Thoracic aorta (tissue), 2 donors: ENCODE data around the gene KCNQ5. TPM values are rescaled to one million over a fixed set of nuclear protein-coding genes. Genes with fewer than 3 reads are reported as not detected.
A peak's percentile ranks its signal among the peaks of the same experiment; 100 is the strongest.

Experiments used
- ATAC-seq: fragments of 150-250 bp; one replicate; pipeline ENCODE4 v1.8.0; 2017; ENCODE audit warnings: low read depth; ENCODE audit not compliant: insufficient number of reproducible peaks, low FRiP score
- DNase-seq: peaks from one replicate; pipeline ENCODE4 v3.0.0-alpha.2; 2020; ENCODE audit warnings: low spot score
- H3K27ac ChIP-seq, 2 donors: fragments of 200-600 bp; sonication (generic); 1 replicate in 1 of 2; 2 replicates in 1 of 2; pipeline ENCODE4 v1.5.1; 2016; ENCODE audit warnings: mild to moderate bottlenecking in 2 of 2, moderate library complexity in 2 of 2
- H3K27me3 ChIP-seq: fragments of 200-600 bp; sonication (generic); replicated peaks from 2 replicates; pipeline ENCODE4 v1.6.0; 2016; ENCODE audit warnings: mild to moderate bottlenecking; ENCODE audit not compliant: insufficient read depth
- H3K36me3 ChIP-seq: fragments of 200-600 bp; sonication (generic); one replicate; pipeline ENCODE4 v1.5.1; 2016
- H3K4me1 ChIP-seq, 2 donors: fragments of 200-600 bp; sonication (generic); 1 replicate in 1 of 2; 2 replicates in 1 of 2; pipeline versions ENCODE4 v1.5.1 to v1.6.0; 2016; ENCODE audit warnings: low read depth in 2 of 2, mild to moderate bottlenecking in 1 of 2; ENCODE audit not compliant: control insufficient read depth in 1 of 2
- H3K4me3 ChIP-seq: fragments of 200-600 bp; sonication (generic); 2 replicates; pipeline ENCODE4 v1.5.1; 2016; ENCODE audit warnings: mild to moderate bottlenecking
- H3K9me3 ChIP-seq: fragments of 200-600 bp; sonication (generic); 2 replicates; pipeline ENCODE4 v1.5.1; 2016
- total RNA-seq, 2 donors: library from RNA; depleted of rRNA; stranded (reverse); fragments of >200 nt; gene quantifications; one replicate each; pipeline versions ENCODE4 v1.1.0 to v1.2.3, GENCODE V29; 2016
- TF ChIP-seq, protein P1 (sequence below): fragments of 200-600 bp; sonication (generic); IDR thresholded peaks from one replicate; pipeline ENCODE4 v1.5.1; 2019; ENCODE audit warnings: antibody characterized with exemption

The KCNQ5 gene
- total RNA-seq, 2 donors from 2014 or later: 7.3 to 8.5 TPM

DNA sequence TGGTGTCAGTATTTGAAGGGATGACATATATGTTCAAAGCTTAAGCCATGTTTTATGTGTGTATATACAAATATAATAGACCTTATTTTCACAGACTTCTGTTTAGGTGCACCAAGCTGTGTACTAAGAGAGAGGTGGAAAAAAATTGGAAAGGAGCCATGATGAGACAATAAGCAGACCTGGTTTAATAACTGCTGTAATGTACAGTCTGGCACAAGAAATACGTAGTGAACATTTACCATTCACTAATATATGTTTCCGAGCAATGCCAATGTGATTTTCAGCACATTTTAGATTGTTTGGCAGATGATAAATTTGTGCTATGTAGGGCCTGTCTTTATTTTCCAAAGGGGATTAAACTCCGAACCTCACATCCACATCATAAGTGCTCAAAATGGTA is 487.1 kb downstream of the KCNQ5 start:
- Histone ChIP-seq H3K4me1 (peaks cover 0 to 23% of the 10 kb centered on the region in 2 donors), H3K4me3 (no peak overlapping the region), H3K27ac (no peak overlapping the region), H3K36me3 (no peaks in the 10 kb centered on the region), H3K9me3 (no peaks in the 10 kb centered on the region), H3K27me3 (no peaks in the 10 kb centered on the region)
- DNase-seq (no peak), ATAC-seq (no peak)
- TF ChIP-seq, protein P1, sequence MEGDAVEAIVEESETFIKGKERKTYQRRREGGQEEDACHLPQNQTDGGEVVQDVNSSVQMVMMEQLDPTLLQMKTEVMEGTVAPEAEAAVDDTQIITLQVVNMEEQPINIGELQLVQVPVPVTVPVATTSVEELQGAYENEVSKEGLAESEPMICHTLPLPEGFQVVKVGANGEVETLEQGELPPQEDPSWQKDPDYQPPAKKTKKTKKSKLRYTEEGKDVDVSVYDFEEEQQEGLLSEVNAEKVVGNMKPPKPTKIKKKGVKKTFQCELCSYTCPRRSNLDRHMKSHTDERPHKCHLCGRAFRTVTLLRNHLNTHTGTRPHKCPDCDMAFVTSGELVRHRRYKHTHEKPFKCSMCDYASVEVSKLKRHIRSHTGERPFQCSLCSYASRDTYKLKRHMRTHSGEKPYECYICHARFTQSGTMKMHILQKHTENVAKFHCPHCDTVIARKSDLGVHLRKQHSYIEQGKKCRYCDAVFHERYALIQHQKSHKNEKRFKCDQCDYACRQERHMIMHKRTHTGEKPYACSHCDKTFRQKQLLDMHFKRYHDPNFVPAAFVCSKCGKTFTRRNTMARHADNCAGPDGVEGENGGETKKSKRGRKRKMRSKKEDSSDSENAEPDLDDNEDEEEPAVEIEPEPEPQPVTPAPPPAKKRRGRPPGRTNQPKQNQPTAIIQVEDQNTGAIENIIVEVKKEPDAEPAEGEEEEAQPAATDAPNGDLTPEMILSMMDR: no peak

DNA sequence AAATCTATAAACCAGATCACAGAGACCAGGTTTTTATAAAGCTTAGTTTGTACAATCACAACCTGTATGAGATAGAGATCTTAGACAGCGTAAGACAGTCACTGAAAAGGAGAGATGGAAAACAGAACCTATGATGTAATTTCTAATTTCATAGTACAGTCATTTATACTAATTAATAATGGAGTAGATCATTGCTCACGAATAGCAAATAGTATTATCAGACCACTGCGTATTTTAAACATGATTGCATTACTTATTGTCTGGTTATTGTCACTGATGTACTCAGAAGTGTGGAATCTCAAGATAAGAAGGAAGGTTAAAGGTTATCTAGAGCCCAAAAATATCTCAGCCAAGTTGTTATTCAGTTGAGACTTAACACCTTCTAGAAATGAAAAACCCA is 487.8 kb downstream of the KCNQ5 start:
- TF ChIP-seq, protein P1: no peak
- peaks cover 0 to 16% of the 10 kb centered on the region in 2 donors for H3K4me1 ChIP-seq
- H3K36me3 ChIP-seq: no peaks in the 10 kb centered on the region
- DNase-seq (no peak), ATAC-seq (no peak)
- no peak overlapping the region for H3K27ac ChIP-seq
- no peaks in the 10 kb centered on the region for H3K9me3 ChIP-seq
- H3K27me3 ChIP-seq: no peaks in the 10 kb centered on the region
- H3K4me3 ChIP-seq: no peak overlapping the region

DNA sequence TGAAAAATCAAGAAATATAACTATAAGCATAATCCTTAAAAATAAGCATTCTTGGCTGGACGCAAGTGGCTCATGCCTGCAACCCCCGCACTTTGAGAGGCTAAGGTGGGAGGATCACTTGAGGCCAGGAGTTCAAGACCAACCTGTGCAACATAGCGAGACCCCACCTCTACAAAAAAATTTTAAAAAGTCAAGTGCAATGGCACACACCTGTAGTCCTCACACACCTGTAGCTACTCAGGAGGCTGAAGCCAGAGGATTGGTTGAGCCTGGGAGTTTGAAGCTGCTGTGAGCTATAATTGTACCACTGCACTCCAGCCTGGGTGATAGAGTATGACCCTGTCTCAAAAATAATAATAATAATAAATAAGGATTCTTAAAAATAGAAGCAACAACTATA is 494.5 kb downstream of the KCNQ5 start:
- H3K27ac ChIP-seq: no peak overlapping the region
- H3K4me3 ChIP-seq: no peak overlapping the region
- ATAC-seq: no peak
- TF ChIP-seq, protein P1: no peak
- no peaks in the 10 kb centered on the region for H3K27me3 ChIP-seq
- no peaks in the 10 kb centered on the region for H3K9me3 ChIP-seq
- peaks cover 0 to 3% of the 10 kb centered on the region in 2 donors for H3K4me1 ChIP-seq
- H3K36me3 ChIP-seq: no peaks in the 10 kb centered on the region
- no peak for DNase-seq

GRCh38 chr6:73121421-73121993 is 499.6 kb downstream of the KCNQ5 start:
- Histone ChIP-seq H3K4me1 (no peaks in the 10 kb centered on the region), H3K9me3 (no peaks in the 10 kb centered on the region), H3K36me3 (no peaks in the 10 kb centered on the region), H3K27ac (no peak overlapping the region), H3K4me3 (no peak overlapping the region), H3K27me3 (no peaks in the 10 kb centered on the region)
- DNase-seq: no peak
- TF ChIP-seq, protein P1: no peak
- peak; percentile 18 for ATAC-seq

- H3K36me3 ChIP-seq: no peaks in the 10 kb centered on the region
- H3K4me3 ChIP-seq: no peak overlapping the region
- DNase-seq: no peak
- H3K9me3 ChIP-seq: no peaks in the 10 kb centered on the region
- H3K27ac ChIP-seq: no peak overlapping the region
- H3K4me1 ChIP-seq: no peaks in the 10 kb centered on the region
- no peak for ATAC-seq
- H3K27me3 ChIP-seq: no peaks in the 10 kb centered on the region
- TF ChIP-seq, protein P1: no peak
Measured at GRCh38 chr6:73123632-73124329, 501.9 kb downstream of the KCNQ5 start.
